Neural cell (in vitro differentiated cells): ENCODE measurements around the gene OR2AG1. TPM values are rescaled to one million over a fixed set of nuclear protein-coding genes. Genes with fewer than 3 reads are reported as not detected.

ENCODE experiments used
- H2AFZ ChIP-seq: fragments of 200-600, 300-800 bp; sonication (generic), shearing (Covaris generic); 2 replicates; pipeline ENCODE4 v1.6.0; 2014; ENCODE audit warnings: low read depth, mild to moderate bottlenecking, antibody characterized with exemption, low read length, moderate library complexity
- H3F3A ChIP-seq: fragments of 200-600 bp; shearing (Covaris generic); 2 replicates; pipeline ENCODE4 v1.6.1; 2016; ENCODE audit warnings: mild to moderate bottlenecking, moderate library complexity, mixed read lengths, antibody characterized with exemption, low read length; ENCODE audit not compliant: insufficient read depth, poor library complexity, severe bottlenecking
- H3K27ac ChIP-seq: fragments of 200-600, 300-800 bp; sonication (generic), shearing (Covaris generic); 2 replicates; pipeline ENCODE4 v1.5.1; 2014; ENCODE audit warnings: mild to moderate bottlenecking, low read length, moderate library complexity
- H3K27me3 ChIP-seq: fragments of 300-800, 200-600 bp; sonication (generic), shearing (Covaris generic); 2 replicates; pipeline ENCODE4 v1.6.0; 2014; ENCODE audit warnings: mild to moderate bottlenecking, low read depth, low read length, moderate library complexity; ENCODE audit not compliant: insufficient read depth
- H3K36me3 ChIP-seq: fragments of 300-800, 200-600 bp; sonication (generic), shearing (Covaris generic); 2 replicates; pipeline ENCODE4 v1.5.1; 2014; ENCODE audit warnings: mild to moderate bottlenecking, antibody characterized with exemption, low read length, moderate library complexity; ENCODE audit not compliant: insufficient read depth
- H3K4me2 ChIP-seq: fragments of 300-800, 200-600 bp; sonication (generic), shearing (Covaris generic); 2 replicates; pipeline ENCODE4 v1.6.0; 2014; ENCODE audit warnings: mild to moderate bottlenecking, low read length
- H3K4me3 ChIP-seq: fragments of 300-800, 200-600 bp; sonication (generic), shearing (Covaris generic); 2 replicates; pipeline ENCODE4 v1.5.1; 2014; ENCODE audit warnings: mild to moderate bottlenecking, low read length, moderate library complexity
- H3K79me2 ChIP-seq: fragments of 200-600 bp; shearing (Covaris generic); replicated peaks from 2 replicates; pipeline ENCODE4 v1.6.0; 2014; ENCODE audit warnings: mild to moderate bottlenecking, low read length, moderate library complexity; ENCODE audit not compliant: insufficient read depth
- H3K9ac ChIP-seq: fragments of 300-800, 200-600 bp; sonication (generic), shearing (Covaris generic); 2 replicates; pipeline ENCODE4 v1.6.1; 2016; ENCODE audit warnings: mild to moderate bottlenecking, low read length, mixed read lengths
- H3K9me2 ChIP-seq: fragments of 200-600 bp; shearing (Covaris generic); 2 replicates; pipeline ENCODE4 v1.6.1; 2016; ENCODE audit warnings: mild to moderate bottlenecking, low read length, mixed read lengths; ENCODE audit not compliant: insufficient read depth
- H3K9me3 ChIP-seq: fragments of 200-600, 300-800 bp; sonication (generic), shearing (Covaris generic); 2 replicates; pipeline ENCODE4 v1.6.1; 2016; ENCODE audit warnings: mild to moderate bottlenecking, mixed run types, low read length, moderate library complexity, mixed read lengths
- H4K20me1 ChIP-seq: fragments of 200-600 bp; shearing (Covaris generic); 2 replicates; pipeline ENCODE4 v1.6.1; 2016; ENCODE audit warnings: mild to moderate bottlenecking, mixed run types; ENCODE audit not compliant: insufficient read depth
- EP300 ChIP-seq: fragments of 450-650 bp; conservative IDR thresholded peaks from 2 replicates; pipeline ENCODE4 v1.6.1; 2014; ENCODE audit warnings: antibody characterized with exemption, mild to moderate bottlenecking, moderate library complexity; ENCODE audit not compliant: poor library complexity, severe bottlenecking
- EZH2 ChIP-seq: fragments of 200-600, 300-800 bp; shearing (Covaris generic), sonication (generic); IDR thresholded peaks from 2 replicates; pipeline ENCODE4 v1.6.1; 2014; ENCODE audit warnings: antibody characterized with exemption, low read length, borderline replicate concordance, mild to moderate bottlenecking; ENCODE audit not compliant: insufficient read depth, poor library complexity, severe bottlenecking
- MXI1 ChIP-seq: fragments of 450-650 bp; conservative IDR thresholded peaks from 2 replicates; pipeline ENCODE4 v1.6.1; 2014; ENCODE audit warnings: antibody characterized with exemption, mild to moderate bottlenecking; ENCODE audit not compliant: poor library complexity, severe bottlenecking
- POLR2AphosphoS5 ChIP-seq: IDR thresholded peaks from 2 replicates; pipeline ENCODE4 v1.6.1; 2012
- RAD21 ChIP-seq: fragments of 450-650 bp; conservative IDR thresholded peaks from 2 replicates; pipeline ENCODE4 v1.6.1; 2014; ENCODE audit warnings: antibody characterized with exemption, mild to moderate bottlenecking, moderate library complexity
- REST ChIP-seq: IDR thresholded peaks from 2 replicates; pipeline ENCODE4 v1.6.1; 2012; ENCODE audit warnings: borderline replicate concordance
- SMC3 ChIP-seq: fragments of 450-650 bp; conservative IDR thresholded peaks from 2 replicates; pipeline ENCODE4 v1.6.1; 2014; ENCODE audit warnings: antibody characterized with exemption, mild to moderate bottlenecking, moderate library complexity; ENCODE audit not compliant: poor library complexity
- TAF1 ChIP-seq: IDR thresholded peaks from 2 replicates; pipeline ENCODE4 v1.6.1; 2012; ENCODE audit warnings: low read depth
- polyA plus RNA-seq: library from polyadenylated mRNA; depleted of rRNA; stranded (reverse); fragments of >200 nt; gene quantifications from 2 replicates; pipeline ENCODE4 v1.2.3, GENCODE V29; 2014
- TF ChIP-seq, protein P1 (sequence below): fragments of 450-650 bp; IDR thresholded peaks from 2 replicates; pipeline ENCODE4 v1.5.1; 2014; ENCODE audit warnings: antibody characterized with exemption, mild to moderate bottlenecking, moderate library complexity; ENCODE audit not compliant: poor library complexity, severe bottlenecking

Gene OR2AG1
- polyA plus RNA-seq, 1 donor from 2014 or later: not detected

- Histone ChIP-seq H3K9me2 (no peaks in the 10 kb centered on the region), H3K9me3 (peaks cover 5% of the 10 kb centered on the region), H2AFZ (no peak overlapping the region), H3K79me2 (no peaks in the 10 kb centered on the region), H3K36me3 (no peaks in the 10 kb centered on the region), H4K20me1 (no peaks in the 10 kb centered on the region), H3K27ac (no peak overlapping the region), H3K9ac (no peak overlapping the region), H3K4me2 (no peak overlapping the region), H3F3A (no peaks in the 10 kb centered on the region), H3K4me3 (no peak overlapping the region), H3K27me3 (no peaks in the 10 kb centered on the region)
- TF ChIP-seq RAD21: no peak
- no peak for TF ChIP-seq EZH2
- TF ChIP-seq, protein P1, sequence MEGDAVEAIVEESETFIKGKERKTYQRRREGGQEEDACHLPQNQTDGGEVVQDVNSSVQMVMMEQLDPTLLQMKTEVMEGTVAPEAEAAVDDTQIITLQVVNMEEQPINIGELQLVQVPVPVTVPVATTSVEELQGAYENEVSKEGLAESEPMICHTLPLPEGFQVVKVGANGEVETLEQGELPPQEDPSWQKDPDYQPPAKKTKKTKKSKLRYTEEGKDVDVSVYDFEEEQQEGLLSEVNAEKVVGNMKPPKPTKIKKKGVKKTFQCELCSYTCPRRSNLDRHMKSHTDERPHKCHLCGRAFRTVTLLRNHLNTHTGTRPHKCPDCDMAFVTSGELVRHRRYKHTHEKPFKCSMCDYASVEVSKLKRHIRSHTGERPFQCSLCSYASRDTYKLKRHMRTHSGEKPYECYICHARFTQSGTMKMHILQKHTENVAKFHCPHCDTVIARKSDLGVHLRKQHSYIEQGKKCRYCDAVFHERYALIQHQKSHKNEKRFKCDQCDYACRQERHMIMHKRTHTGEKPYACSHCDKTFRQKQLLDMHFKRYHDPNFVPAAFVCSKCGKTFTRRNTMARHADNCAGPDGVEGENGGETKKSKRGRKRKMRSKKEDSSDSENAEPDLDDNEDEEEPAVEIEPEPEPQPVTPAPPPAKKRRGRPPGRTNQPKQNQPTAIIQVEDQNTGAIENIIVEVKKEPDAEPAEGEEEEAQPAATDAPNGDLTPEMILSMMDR: no peak
- no peak for TF ChIP-seq EP300
- TF ChIP-seq MXI1: no peak
- no peak for TF ChIP-seq REST
- no peak for TF ChIP-seq TAF1
- TF ChIP-seq POLR2AphosphoS5: no peak
- TF ChIP-seq SMC3: no peak
Measured at GRCh38 chr11:6824136-6824823, 41.5 kb downstream of the OR2AG1 start.

DNA sequence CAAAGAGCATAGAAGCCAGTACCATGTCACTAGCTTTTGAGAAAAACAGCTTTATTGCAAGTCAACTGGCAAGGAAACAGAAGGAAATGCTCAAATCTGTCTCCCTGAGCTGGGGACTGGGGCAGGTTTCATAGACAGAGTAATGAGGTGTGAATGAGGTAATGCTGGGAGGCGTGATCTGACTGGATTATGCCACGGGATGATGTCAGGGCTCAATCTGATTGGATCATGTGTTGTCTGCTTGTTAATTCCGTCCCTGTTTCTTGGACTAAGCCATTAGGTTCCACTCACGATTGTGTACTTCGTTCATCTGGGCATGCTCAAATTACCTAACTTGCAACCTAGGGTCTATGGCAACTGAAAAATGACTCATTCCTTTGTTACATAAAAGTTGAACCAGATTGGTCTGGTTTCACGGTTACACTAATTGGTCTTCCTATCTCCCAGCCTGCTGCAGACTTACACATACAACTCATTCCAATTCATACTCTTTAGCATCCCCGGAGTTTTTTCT is 42.5 kb downstream of the OR2AG1 start:
- H3K4me2 ChIP-seq: no peak overlapping the region
- H3K79me2 ChIP-seq: no peaks in the 10 kb centered on the region
- H2AFZ ChIP-seq: no peak overlapping the region
- no peaks in the 10 kb centered on the region for H3K27me3 ChIP-seq
- H3F3A ChIP-seq: no peaks in the 10 kb centered on the region
- no peaks in the 10 kb centered on the region for H3K36me3 ChIP-seq
- no peaks in the 10 kb centered on the region for H3K9me2 ChIP-seq
- TF ChIP-seq, protein P1: no peak
- TF ChIP-seq POLR2AphosphoS5 (no peak), SMC3 (no peak), RAD21 (no peak), EP300 (no peak), EZH2 (no peak), MXI1 (no peak), REST (no peak), TAF1 (no peak)
- no peak overlapping the region for H3K9ac ChIP-seq
- peaks cover 4% of the 10 kb centered on the region for H3K9me3 ChIP-seq
- H3K27ac ChIP-seq: no peak overlapping the region
- H4K20me1 ChIP-seq: no peaks in the 10 kb centered on the region
- H3K4me3 ChIP-seq: no peak overlapping the region
